ENCODE results near the gene AKAP1.

The AKAP1 gene

DNA sequence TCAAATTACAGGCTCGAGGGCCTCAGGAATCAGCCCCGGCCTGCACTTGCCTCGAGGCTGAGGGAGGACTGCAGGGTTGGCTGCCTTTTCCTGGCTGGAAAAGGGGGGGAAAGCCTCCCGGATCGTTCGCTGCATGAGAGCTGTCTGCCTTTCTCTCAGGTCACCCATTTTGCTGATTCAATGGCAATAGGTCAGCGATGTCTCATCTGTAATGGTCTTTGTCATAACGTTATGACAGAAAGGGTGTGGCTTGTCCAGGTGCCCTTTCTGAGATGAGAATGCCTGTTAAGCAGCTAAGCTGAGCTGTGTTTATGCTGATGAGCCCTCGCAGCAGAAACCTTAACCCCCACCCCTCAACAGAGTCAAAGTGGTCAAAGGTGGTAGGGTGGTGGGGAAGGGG lies 81.8 kb downstream of the AKAP1 start:
- peak overlapping the region; percentile 39 for H3K27ac ChIP-seq
- TF ChIP-seq CTCF (conservative IDR thresholded peaks at IDR 0.05) (no peak), ZFX (IDR thresholded peaks at IDR 0.05) (no peak)

- H3K27ac ChIP-seq = no peak overlapping the region
- TF ChIP-seq CTCF (conservative IDR thresholded peaks at IDR 0.05) = no peak
- no peak for TF ChIP-seq ZFX (IDR thresholded peaks at IDR 0.05)
These were observed 83.6 kb downstream of the AKAP1 start for GRCh38 chr17:57168695-57169094.

DNA sequence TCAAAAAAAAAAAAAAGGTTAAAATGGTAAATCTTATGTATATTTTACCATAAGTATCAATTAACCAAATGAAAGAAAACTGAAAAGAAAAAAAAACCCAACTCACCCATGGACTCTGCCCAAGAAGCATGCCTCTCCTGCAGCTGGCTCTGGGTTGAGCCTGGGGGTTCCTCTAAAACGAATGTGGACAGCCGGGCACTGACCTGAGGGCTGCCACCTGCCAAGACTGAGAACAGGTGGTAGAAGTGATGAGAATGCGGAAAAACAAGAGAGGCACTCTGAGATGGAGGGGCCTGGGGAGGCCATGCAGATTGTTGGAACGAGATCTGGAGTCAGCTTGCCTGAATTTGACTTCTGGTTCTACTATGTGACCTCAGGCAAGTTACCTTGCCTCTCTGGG lies 85.8 kb downstream of the AKAP1 start:
- TF ChIP-seq ZFX (IDR thresholded peaks at IDR 0.05) = no peak
- no peak for TF ChIP-seq CTCF (conservative IDR thresholded peaks at IDR 0.05)
- no peak overlapping the region for H3K27ac ChIP-seq
